GM21528 (cell line): ENCODE measurements around the gene NBEAL2.
A peak's percentile ranks its signal among the peaks of the same experiment; 100 is the strongest.
"Not testable (repeated sequence)": the region's sequence is repeated elsewhere in the genome, so short reads cannot be mapped to it uniquely, and the experiment has no call there.

Experiments
- ATAC-seq: cut with Tn5 transposase; IDR thresholded peaks from one replicate; pipeline ENCODE4 v1.9.1; 2021; ENCODE audit warnings: mild to moderate bottlenecking, moderate library complexity; ENCODE audit not compliant: unreplicated experiment, low FRiP score

NBEAL2 gene

GRCh38 chr3:46960081-46960701 lies 19.3 kb upstream of the NBEAL2 start:
- ATAC-seq = no peak

- no peak for ATAC-seq
Measured at GRCh38 chr3:46960835-46961234, 18.6 kb upstream of the NBEAL2 start.

- ATAC-seq = no peak
Measured at GRCh38 chr3:46962427-46962826, 17.0 kb upstream of the NBEAL2 start.

GRCh38 chr3:46962990-46963389 lies 16.5 kb upstream of the NBEAL2 start:
- ATAC-seq = no peak

GRCh38 chr3:46964038-46964590 lies 15.4 kb upstream of the NBEAL2 start:
- ATAC-seq = not testable (repeated sequence)

GRCh38 chr3:46965151-46965550 lies 14.3 kb upstream of the NBEAL2 start:
- ATAC-seq = no peak

- no peak for ATAC-seq
Measured at GRCh38 chr3:46966811-46967210, 12.7 kb upstream of the NBEAL2 start.

- no peak for ATAC-seq
Measured at GRCh38 chr3:46968783-46969428, 10.6 kb upstream of the NBEAL2 start.

- no peak for ATAC-seq
Measured at GRCh38 chr3:46970391-46971091, 8.9 kb upstream of the NBEAL2 start.

- no peak for ATAC-seq
Measured at GRCh38 chr3:46971151-46971550, 8.3 kb upstream of the NBEAL2 start.

- ATAC-seq = no peak
Measured at GRCh38 chr3:46971742-46972141, 7.7 kb upstream of the NBEAL2 start.

DNA sequence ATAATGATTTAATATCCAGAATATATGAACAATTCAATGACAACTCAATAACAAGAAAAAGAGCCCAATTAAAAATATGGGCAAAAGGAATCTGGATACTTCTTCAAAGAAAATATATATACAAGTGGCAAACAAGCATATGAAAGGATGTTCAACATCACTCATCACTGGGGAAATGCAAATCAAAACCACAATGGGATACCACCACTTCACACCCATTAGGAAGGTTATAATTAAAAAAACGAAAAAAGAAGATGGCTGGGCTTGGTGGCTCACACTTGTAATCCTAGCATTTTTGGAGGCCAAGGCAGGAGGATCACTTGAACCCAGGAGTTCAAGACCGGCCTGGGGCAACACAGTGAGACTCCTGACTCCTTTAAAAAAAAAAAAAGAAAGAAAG lies 7.1 kb upstream of the NBEAL2 start:
- ATAC-seq = no peak

GRCh38 chr3:46974421-46975171 lies 4.9 kb upstream of the NBEAL2 start:
- no peak for ATAC-seq

- ATAC-seq = peak; percentile 61
Measured at GRCh38 chr3:46976326-46977190, 2.9 kb upstream of the NBEAL2 start, which contains the start of gene CCDC12. Gene CCDC12 (minus strand): TSS chr3:46976745. CDS start chr3:46976732, 13 bp downstream.

DNA sequence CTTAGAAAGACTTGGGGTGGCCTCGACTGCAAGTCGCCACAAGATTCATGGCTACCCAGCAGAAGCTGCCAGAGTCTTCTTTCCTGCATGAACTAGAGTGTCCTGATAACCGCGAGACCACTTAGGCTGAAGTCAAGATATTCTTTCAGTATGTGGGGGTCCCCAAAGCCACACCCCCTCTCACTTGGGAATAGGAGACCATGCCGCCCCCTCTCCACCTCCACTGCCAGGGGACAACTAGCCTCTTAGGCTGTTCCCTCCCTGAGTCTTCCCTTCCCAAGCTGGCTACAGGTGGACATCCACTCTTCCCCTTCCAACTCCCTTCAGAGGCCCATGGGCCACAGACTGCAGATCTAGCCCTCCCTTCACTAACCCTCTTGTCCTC lies 1.7 kb upstream of the NBEAL2 start:
- no peak for ATAC-seq

DNA sequence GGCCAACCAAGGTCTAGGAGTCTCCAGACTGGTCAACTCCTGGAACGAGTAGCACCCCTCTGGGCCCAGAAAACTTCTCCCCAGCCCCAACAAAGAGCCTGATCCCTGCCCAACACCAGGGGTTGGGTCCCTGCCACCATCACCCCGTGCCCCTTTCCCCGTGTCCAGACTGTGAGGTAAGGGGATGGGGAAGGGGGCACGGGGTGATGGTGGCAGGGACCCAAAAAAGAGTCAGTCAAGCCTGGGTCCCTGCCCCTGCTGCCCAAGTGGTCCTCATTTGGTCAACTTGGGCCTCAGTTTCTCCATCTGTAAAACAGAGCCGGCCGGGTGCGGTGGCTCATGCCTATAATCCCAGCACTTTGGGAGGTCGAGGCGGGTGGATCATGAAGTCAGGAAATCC lies 1.1 kb upstream of the NBEAL2 start:
- no peak for ATAC-seq

DNA sequence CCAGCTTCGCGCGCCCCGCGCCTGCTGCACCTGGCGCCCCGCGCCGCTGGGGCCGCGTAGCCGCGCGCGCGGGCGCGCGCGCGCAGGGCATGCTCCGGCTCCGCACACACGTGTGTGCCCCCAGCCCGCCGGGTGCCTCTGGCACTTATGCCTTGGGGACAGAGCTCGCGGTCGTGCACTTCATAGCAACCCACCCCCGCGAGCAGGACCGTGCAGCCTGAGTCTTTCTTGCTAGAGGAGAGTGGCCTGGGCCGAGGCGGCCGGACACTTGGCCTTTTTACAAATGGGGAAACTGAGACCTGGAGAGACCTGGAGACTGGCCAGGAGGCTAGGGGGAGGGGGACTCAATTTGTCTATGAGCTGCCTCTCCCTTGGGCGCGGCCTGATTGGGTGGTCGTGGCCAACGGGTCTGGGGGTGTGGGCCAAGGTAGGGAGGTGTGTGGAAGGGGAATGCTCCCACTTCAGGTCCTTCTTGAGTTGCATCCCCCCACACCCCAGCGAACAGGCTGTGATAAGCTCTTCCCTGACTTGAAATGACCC lies 562 bp downstream of the NBEAL2 start:
- peak; percentile 3 for ATAC-seq

- no peak for ATAC-seq
Measured at GRCh38 chr3:46981932-46982471, 2.5 kb downstream of the NBEAL2 start.

GRCh38 chr3:46982546-46982945 lies 3.1 kb downstream of the NBEAL2 start:
- no peak for ATAC-seq
